WERI-Rb-1 (cell line): ENCODE measurements around the gene ALOX15B.

ENCODE experiments used
- DNase-seq: peaks from one replicate; pipeline ENCODE4 v3.0.0-alpha.2; 2020
- H3K27ac ChIP-seq: fragments of 250-450 bp; sonication (Bioruptor Pico); 2 replicates; pipeline ENCODE4 v1.5.1; 2020; ENCODE audit warnings: mild to moderate bottlenecking, moderate library complexity
- H3K27me3 ChIP-seq: fragments of 250-450 bp; sonication (Bioruptor Pico); 2 replicates; pipeline ENCODE4 v1.5.1; 2021; ENCODE audit warnings: mild to moderate bottlenecking, low read depth, moderate library complexity; ENCODE audit not compliant: insufficient read depth, severe bottlenecking
- H3K36me3 ChIP-seq: fragments of 250-450 bp; sonication (Bioruptor Pico); 2 replicates; pipeline ENCODE4 v1.5.1; 2020; ENCODE audit warnings: mild to moderate bottlenecking, moderate library complexity
- H3K4me3 ChIP-seq: 2 replicates; pipeline ENCODE4 v1.5.1; 2011; ENCODE audit warnings: low read depth, mild to moderate bottlenecking, control low read depth, low read length
- H3K9me3 ChIP-seq: fragments of 250-450 bp; sonication (Bioruptor Pico); 2 replicates; pipeline ENCODE4 v1.5.1; 2021; ENCODE audit warnings: mild to moderate bottlenecking, moderate library complexity; ENCODE audit not compliant: severe bottlenecking
- TF ChIP-seq, protein P1 (sequence below): IDR thresholded peaks from 2 replicates; pipeline ENCODE4 v1.5.1; 2011; ENCODE audit warnings: low read depth, mild to moderate bottlenecking, control low read depth, inconsistent platforms, low read length

Gene ALOX15B

GRCh38 chr17:8038954-8039610, at the start of gene ALOX15B:
ALOX15B (plus strand) TSS chr17:8039059; CDS start chr17:8039156, 97 bp downstream.
- H3K9me3 ChIP-seq: no peaks in the 10 kb centered on the region
- DNase-seq: no peak
- no peak within 1 kb of the TSS for H3K4me3 ChIP-seq
- no peaks in the 10 kb centered on the region for H3K36me3 ChIP-seq
- H3K27ac ChIP-seq: no peak within 1 kb of the TSS
- TF ChIP-seq, protein P1, sequence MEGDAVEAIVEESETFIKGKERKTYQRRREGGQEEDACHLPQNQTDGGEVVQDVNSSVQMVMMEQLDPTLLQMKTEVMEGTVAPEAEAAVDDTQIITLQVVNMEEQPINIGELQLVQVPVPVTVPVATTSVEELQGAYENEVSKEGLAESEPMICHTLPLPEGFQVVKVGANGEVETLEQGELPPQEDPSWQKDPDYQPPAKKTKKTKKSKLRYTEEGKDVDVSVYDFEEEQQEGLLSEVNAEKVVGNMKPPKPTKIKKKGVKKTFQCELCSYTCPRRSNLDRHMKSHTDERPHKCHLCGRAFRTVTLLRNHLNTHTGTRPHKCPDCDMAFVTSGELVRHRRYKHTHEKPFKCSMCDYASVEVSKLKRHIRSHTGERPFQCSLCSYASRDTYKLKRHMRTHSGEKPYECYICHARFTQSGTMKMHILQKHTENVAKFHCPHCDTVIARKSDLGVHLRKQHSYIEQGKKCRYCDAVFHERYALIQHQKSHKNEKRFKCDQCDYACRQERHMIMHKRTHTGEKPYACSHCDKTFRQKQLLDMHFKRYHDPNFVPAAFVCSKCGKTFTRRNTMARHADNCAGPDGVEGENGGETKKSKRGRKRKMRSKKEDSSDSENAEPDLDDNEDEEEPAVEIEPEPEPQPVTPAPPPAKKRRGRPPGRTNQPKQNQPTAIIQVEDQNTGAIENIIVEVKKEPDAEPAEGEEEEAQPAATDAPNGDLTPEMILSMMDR: no peak
- H3K27me3 ChIP-seq: no peaks in the 10 kb centered on the region

GRCh38 chr17:7989781-7990655, 48.8 kb upstream of the ALOX15B start:
- Histone ChIP-seq H3K27ac (no peak overlapping the region), H3K36me3 (no peaks in the 10 kb centered on the region), H3K9me3 (no peaks in the 10 kb centered on the region), H3K27me3 (no peaks in the 10 kb centered on the region), H3K4me3 (no peak overlapping the region)
- peak; percentile 73 for DNase-seq
- TF ChIP-seq, protein P1: peak; percentile 82

GRCh38 chr17:7992516-7992915, 46.3 kb upstream of the ALOX15B start:
- no peaks in the 10 kb centered on the region for H3K36me3 ChIP-seq
- H3K27ac ChIP-seq: no peak overlapping the region
- H3K27me3 ChIP-seq: no peaks in the 10 kb centered on the region
- H3K4me3 ChIP-seq: no peak overlapping the region
- H3K9me3 ChIP-seq: no peaks in the 10 kb centered on the region
- no peak for DNase-seq
- TF ChIP-seq, protein P1: no peak

DNA sequence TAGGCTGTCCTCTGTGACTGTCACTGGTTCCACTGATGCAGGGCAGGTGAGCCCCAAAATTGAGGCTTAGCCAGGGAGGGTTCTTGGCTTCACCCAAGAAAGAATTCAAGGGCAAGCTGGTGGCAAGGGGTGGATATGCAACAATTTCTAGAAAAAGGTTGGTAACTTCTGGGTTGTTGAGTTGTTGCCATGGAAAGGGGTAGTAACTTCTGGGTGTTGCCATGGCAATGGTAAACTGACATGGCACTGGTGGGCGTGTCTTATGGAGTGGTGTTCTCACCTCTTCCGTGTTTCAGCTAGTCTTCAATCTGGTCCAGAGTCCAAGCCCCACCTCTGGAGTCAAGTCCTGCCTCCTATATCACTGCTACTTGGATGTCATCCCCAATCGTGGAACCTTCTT, 45.9 kb upstream of the ALOX15B start:
- no peaks in the 10 kb centered on the region for H3K27me3 ChIP-seq
- H3K4me3 ChIP-seq: no peak overlapping the region
- TF ChIP-seq, protein P1: no peak
- no peak for DNase-seq
- H3K36me3 ChIP-seq: no peaks in the 10 kb centered on the region
- H3K27ac ChIP-seq: no peak overlapping the region
- H3K9me3 ChIP-seq: no peaks in the 10 kb centered on the region

DNA sequence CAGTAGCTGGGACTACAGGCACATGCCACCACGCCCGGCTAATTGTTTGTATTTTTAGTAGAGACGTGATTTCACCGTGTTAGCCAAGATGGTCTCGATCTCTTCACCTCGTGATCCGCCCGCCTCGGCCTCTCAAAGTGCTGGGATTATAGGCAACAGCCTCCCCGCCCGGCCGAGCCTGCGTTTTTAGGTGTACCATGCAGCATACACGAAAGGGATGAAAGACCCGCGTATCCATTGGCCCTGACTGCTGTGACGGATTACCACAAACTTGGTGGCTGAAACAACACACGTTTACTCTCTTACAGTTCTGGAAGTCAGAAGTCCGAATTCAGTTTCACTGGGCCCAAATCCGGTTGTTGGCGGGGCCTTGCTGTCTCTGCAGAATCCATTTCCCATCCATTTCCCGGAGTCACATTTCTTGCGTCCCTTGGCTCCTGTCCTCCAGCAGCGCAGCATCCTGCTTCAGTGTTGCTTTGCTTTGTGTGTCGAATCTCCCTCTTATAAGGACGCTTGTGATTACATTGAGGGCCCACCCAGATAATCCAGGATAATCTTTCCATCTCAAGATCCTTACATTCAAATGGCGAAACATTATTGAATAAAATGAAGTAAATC, 44.8 kb upstream of the ALOX15B start:
- Histone ChIP-seq H3K4me3 (peak overlapping the region; percentile 37), H3K27me3 (no peaks in the 10 kb centered on the region), H3K36me3 (no peaks in the 10 kb centered on the region), H3K27ac (peak overlapping the region; percentile 79), H3K9me3 (no peaks in the 10 kb centered on the region)
- TF ChIP-seq, protein P1: no peak
- DNase-seq: peak; percentile 70
